ENCODE data around the gene EHHADH.

- TF ChIP-seq CTCF (IDR thresholded peaks at IDR 0.05; ENCODE audit: low read depth, low read length) (no peak), POLR2A (IDR thresholded peaks at IDR 0.05; ENCODE audit: extremely low read depth, insufficient read length) (no peak)
Measured at GRCh38 chr3:185153171-185153771, 100.6 kb downstream of the EHHADH start.
